A549 (cell line): Measurements from ENCODE around the gene BOC. TPM values are rescaled to one million over a fixed set of nuclear protein-coding genes. Genes with fewer than 3 reads are reported as not detected.

Experiments
- ATAC-seq, 2 experiments: fragments of 200-7000 bp in 1 of 2; fragments of >200 bp in 1 of 2; cut with Nextera tagmentation in 1 of 2; cut with Tn5 transposase in 1 of 2; 3 replicates each; pipeline versions ENCODE4 v1.8.0 to v1.9.1; 2018 to 2020; ENCODE audit warnings: mild to moderate bottlenecking in 1 of 2, moderate library complexity in 1 of 2
- CTCF ChIA-PET: fragments of 300-600 bp; sonication (Branson Sonifier 250); formaldehyde crosslinking; extraction: SDS; loops from one replicate; lab custom pipeline; 2021; ENCODE audit warnings: antibody characterized with exemption, inconsistent platforms; lab: Yijun Ruan, JAX
- POLR2A ChIA-PET: fragments of 350-600 bp; formaldehyde crosslinking; extraction: SDS; loops from one replicate; lab custom pipeline; 2021; ENCODE audit warnings: antibody characterized with exemption, inconsistent platforms; lab: Yijun Ruan, JAX
- DNase-seq, 2 experiments: peaks; one replicate each; pipeline versions ENCODE4 v3.0.0 to v3.0.0-alpha.2; 2011 to 2016; ENCODE audit warnings: low read depth in 1 of 2, low spot score in 1 of 2
- FAIRE-seq: peaks from 2 replicates; lab custom pipeline; 2011; peaks lifted over from hg19 to GRCh38; lab: Jason Lieb, UNC
- H3K27ac ChIP-seq, 2 experiments: fragments of >200 bp; sonication (Bioruptor Twin); formaldehyde crosslinking; 3 replicates each; pipeline ENCODE4 v1.5.1; 2016 to 2017
- H3K4me1 ChIP-seq: fragments of >200 bp; sonication (Bioruptor Twin); formaldehyde crosslinking; 3 replicates; pipeline ENCODE4 v1.6.1; 2016
- H3K4me2 ChIP-seq: fragments of >200 bp; sonication (Bioruptor Twin); formaldehyde crosslinking; 3 replicates; pipeline ENCODE4 v1.6.1; 2016
- H3K4me3 ChIP-seq: fragments of >200 bp; sonication (Bioruptor Twin); formaldehyde crosslinking; 3 replicates; pipeline ENCODE4 v1.5.1; 2016
- H3K9me3 ChIP-seq: fragments of >200 bp; sonication (Bioruptor Twin); formaldehyde crosslinking; 3 replicates; pipeline ENCODE4 v1.6.1; 2016
- BCL3 ChIP-seq: fragments of >200 bp; sonication (Bioruptor Twin); formaldehyde crosslinking; IDR thresholded peaks from 3 replicates; pipeline ENCODE4 v1.6.1; 2016
- CBX2 ChIP-seq: fragments of 200-600 bp; sonication (generic); IDR thresholded peaks from 2 replicates; pipeline ENCODE4 v1.6.1; 2016; ENCODE audit warnings: low read depth, mild to moderate bottlenecking, borderline replicate concordance
- CBX8 ChIP-seq: fragments of 200-600 bp; sonication (generic); IDR thresholded peaks from 2 replicates; pipeline ENCODE4 v1.6.1; 2016
- CHD2 ChIP-seq: fragments of 150-350 bp; IDR thresholded peaks from 2 replicates; pipeline ENCODE4 v1.6.1; 2014; ENCODE audit warnings: low read length; ENCODE audit not compliant: partially characterized antibody
- EHF ChIP-seq: fragments of 250-450 bp; sonication (Bioruptor Pico); IDR thresholded peaks from 2 replicates; pipeline ENCODE4 v1.5.0; 2020; ENCODE audit warnings: mild to moderate bottlenecking
- ELK1 ChIP-seq: fragments of 150-350 bp; IDR thresholded peaks from 2 replicates; pipeline ENCODE4 v1.6.1; 2014; ENCODE audit warnings: low read depth, mild to moderate bottlenecking, low read length
- EP300 ChIP-seq, 2 experiments: fragments of >200 bp; sonication (Bioruptor Twin); formaldehyde crosslinking; IDR thresholded peaks; 2 replicates in 1 of 2; 3 replicates in 1 of 2; pipeline ENCODE4 v1.6.1; 2016 to 2017
- GATA3 ChIP-seq: IDR thresholded peaks from 2 replicates; pipeline ENCODE4 v1.6.1; 2012; ENCODE audit warnings: borderline replicate concordance
- HDAC2 ChIP-seq: fragments of 200-600 bp; sonication (generic); IDR thresholded peaks from 2 replicates; pipeline ENCODE4 v1.6.1; 2016
- HEYL ChIP-seq: fragments of 250-450 bp; sonication (Bioruptor Pico); IDR thresholded peaks from 2 replicates; pipeline ENCODE4 v1.8.0; 2021; ENCODE audit warnings: mild to moderate bottlenecking, moderate library complexity
- HMGXB4 ChIP-seq: fragments of 250-450 bp; sonication (Bioruptor Pico); IDR thresholded peaks from 2 replicates; pipeline ENCODE4 v1.5.0; 2021; ENCODE audit warnings: mild to moderate bottlenecking, moderate library complexity, borderline replicate concordance
- HOXA7 ChIP-seq: fragments of 250-450 bp; sonication (Bioruptor Pico); IDR thresholded peaks from 2 replicates; pipeline ENCODE4 v1.5.0; 2020; ENCODE audit warnings: mild to moderate bottlenecking, moderate library complexity
- JUNB ChIP-seq: fragments of >200 bp; sonication (Bioruptor Twin); formaldehyde crosslinking; IDR thresholded peaks from 2 replicates; pipeline ENCODE4 v1.6.1; 2016
- PBX3 ChIP-seq: IDR thresholded peaks from 2 replicates; pipeline ENCODE4 v1.6.1; 2012
- PHF8 ChIP-seq: fragments of 200-600 bp; sonication (generic); IDR thresholded peaks from 2 replicates; pipeline ENCODE4 v1.6.1; 2016; ENCODE audit warnings: low read depth, mild to moderate bottlenecking, antibody characterized with exemption, moderate library complexity, borderline replicate concordance
- POLR2A ChIP-seq: IDR thresholded peaks from 2 replicates; pipeline ENCODE4 v1.6.1; 2012; ENCODE audit warnings: mild to moderate bottlenecking, low read length
- RAD21 ChIP-seq, 2 experiments: fragments of >200 bp in 1 of 2; sonication (Bioruptor Twin) in 1 of 2; formaldehyde crosslinking in 1 of 2; IDR thresholded peaks in 1 of 2; conservative IDR thresholded peaks in 1 of 2; 2 replicates in 1 of 2; 3 replicates in 1 of 2; pipeline ENCODE4 v1.6.1; 2012 to 2018; ENCODE audit warnings: inconsistent platforms in 1 of 2
- RARB ChIP-seq: fragments of 250-450 bp; sonication (Bioruptor Pico); IDR thresholded peaks from 2 replicates; pipeline ENCODE4 v1.8.0; 2021; ENCODE audit warnings: mild to moderate bottlenecking, moderate library complexity
- RCOR1 ChIP-seq: fragments of 150-350 bp; IDR thresholded peaks from 2 replicates; pipeline ENCODE4 v1.6.1; 2014; ENCODE audit warnings: antibody characterized with exemption, low read length, low read depth
- SMC3 ChIP-seq: fragments of >200 bp; sonication (Bioruptor Twin); formaldehyde crosslinking; IDR thresholded peaks from 3 replicates; pipeline ENCODE4 v1.6.1; 2018; ENCODE audit warnings: inconsistent platforms
- TFCP2L1 ChIP-seq: fragments of 250-450 bp; sonication (Bioruptor Pico); IDR thresholded peaks from 2 replicates; pipeline ENCODE4 v1.5.0; 2021; ENCODE audit warnings: mild to moderate bottlenecking
- ZC3H11A ChIP-seq: fragments of 450-650 bp; IDR thresholded peaks from 2 replicates; pipeline ENCODE4 v1.6.1; 2014; ENCODE audit warnings: antibody characterized with exemption, mild to moderate bottlenecking
- ZNF302 ChIP-seq: fragments of 250-450 bp; sonication (Bioruptor Pico); IDR thresholded peaks from 2 replicates; pipeline ENCODE4 v1.9.0; 2021; ENCODE audit warnings: inconsistent platforms, mild to moderate bottlenecking, moderate library complexity
- ZSCAN20 ChIP-seq: fragments of 250-450 bp; sonication (Bioruptor Pico); IDR thresholded peaks from 2 replicates; pipeline ENCODE4 v1.8.0; 2022; ENCODE audit warnings: mild to moderate bottlenecking, moderate library complexity
- WGBS: methylation state at CpG from one replicate; pipeline ENCODE4 v1.1.6; 2017; ENCODE audit errors: missing lambda C conversion rate; 5-methylcytosine and 5-hydroxymethylcytosine counted together
- polyA plus RNA-seq, 4 experiments: library from polyadenylated mRNA; depleted of rRNA in 3 of 4; stranded (reverse); fragments of >200 nt; fragmentation: RNase III in 1 of 4; extraction: RNeasy Plus Mini Kit Qiagen cat#74134 plus additional on column Dnase treatment in 1 of 4; gene quantifications; 2 replicates in 3 of 4; 3 replicates in 1 of 4; pipeline ENCODE4 v1.2.3, GENCODE V29; 2011 to 2017

The BOC gene
- polyA plus RNA-seq, 2 of the 4 experiments (the other 2 are of a cell fraction), result 4.0 TPM

GRCh38 chr3:113277941-113278598 lies 66.7 kb downstream of the BOC start:
- FAIRE-seq (no peak), ATAC-seq (peak in 1 of 2 experiments; percentile 24; a peak in 2 of 6 replicates), DNase-seq (no peak)
- H3K27ac ChIP-seq, result no peak overlapping the region
- WGBS, result 85% methylated on average over 16 of the region's 17 CpGs
- H3K4me1 ChIP-seq, result no peaks in the 10 kb centered on the region
- H3K4me3 ChIP-seq, result no peak overlapping the region
- CTCF ChIA-PET, result interaction anchor here (0.8 to 4.7 kb wide), 5 partner anchors 10 to 696 kb away, joined by 3 to 36 read pairs (median 4); no protein-coding TSS in a partner anchor
- no peak overlapping the region for H3K4me2 ChIP-seq
- POLR2A ChIA-PET, result no interaction called here
- peak; percentile 30; the same call in 2 of the 3 replicates for TF ChIP-seq SMC3
- TF ChIP-seq RAD21 (conservative IDR thresholded peaks at IDR 0.05 in 1 of 2, IDR thresholded peaks at IDR 0.05 in 1 of 2), result peak; percentile 37 to 44; a peak in 3 of 5 replicates
- no peak for TF ChIP-seq BCL3
- H3K9me3 ChIP-seq, result no peaks in the 10 kb centered on the region

GRCh38 chr3:113278599-113278955 lies 67.2 kb downstream of the BOC start:
- 82% methylated on average over 11 of the region's 11 CpGs for WGBS
- DNase-seq, result no peak
- no peaks in the 10 kb centered on the region for H3K4me1 ChIP-seq
- CTCF ChIA-PET, result interaction anchor here (0.8 to 4.7 kb wide), 6 partner anchors 9 to 696 kb away, joined by 3 to 36 read pairs (median 4); no protein-coding TSS in a partner anchor
- no peak overlapping the region for H3K4me3 ChIP-seq
- no peak for ATAC-seq
- no peaks in the 10 kb centered on the region for H3K9me3 ChIP-seq
- FAIRE-seq, result no peak
- no peak overlapping the region for H3K27ac ChIP-seq
- TF ChIP-seq EP300 (IDR thresholded peaks at IDR 0.05), result no peak
- TF ChIP-seq CBX2, result no peak
- H3K4me2 ChIP-seq, result no peak overlapping the region
- POLR2A ChIA-PET, result no interaction called here

- ATAC-seq, result peak in 1 of 2 experiments; percentile 24; a peak in 1 of 6 replicates
- no peaks in the 10 kb centered on the region for H3K9me3 ChIP-seq
- no peak overlapping the region for H3K4me2 ChIP-seq
- H3K4me3 ChIP-seq, result no peak overlapping the region
- H3K27ac ChIP-seq, result no peak overlapping the region
- WGBS, result 86% methylated on average over 17 of the region's 17 CpGs
- TF ChIP-seq PHF8, result no peak
- no peak for TF ChIP-seq ZNF302 (CRISPR knock-in tag)
- TF ChIP-seq HOXA7 (CRISPR knock-in tag), result no peak
- TF ChIP-seq HMGXB4 (CRISPR knock-in tag), result no peak
- TF ChIP-seq ELK1, result no peak
- TF ChIP-seq GATA3, result no peak
- TF ChIP-seq TFCP2L1 (CRISPR knock-in tag), result no peak
- TF ChIP-seq JUNB, result no peak
- TF ChIP-seq EHF (CRISPR knock-in tag), result no peak
- no peak for TF ChIP-seq CHD2
- TF ChIP-seq PBX3, result no peak
- no peak for TF ChIP-seq CBX8
- no peak for TF ChIP-seq RARB (CRISPR knock-in tag)
- TF ChIP-seq HDAC2, result no peak
- TF ChIP-seq EP300 (IDR thresholded peaks at IDR 0.05), result no peak
- TF ChIP-seq ZSCAN20 (CRISPR knock-in tag), result no peak
- no peak for TF ChIP-seq HEYL
- TF ChIP-seq RCOR1, result no peak
- no peak for TF ChIP-seq POLR2A
- TF ChIP-seq ZC3H11A, result no peak
- POLR2A ChIA-PET, result no interaction called here
- H3K4me1 ChIP-seq, result no peaks in the 10 kb centered on the region
- FAIRE-seq, result no peak
- CTCF ChIA-PET, result interaction anchor here (1.1 to 4.7 kb wide), 5 partner anchors 8 to 229 kb away, joined by 3 to 36 read pairs (median 4); no protein-coding TSS in a partner anchor
- peak in 1 of 2 experiments; percentile 14 for DNase-seq
Measured at GRCh38 chr3:113279686-113280085, 68.3 kb downstream of the BOC start.
